Cardiac fibroblast (primary cell): Measurements from ENCODE around the gene SPACA6.
"Not testable (repeated sequence)": the region's sequence is repeated elsewhere in the genome, so short reads cannot be mapped to it uniquely, and the experiment has no call there.

Experiments
- DNase-seq, 2 donors: peaks; one replicate each; pipeline versions ENCODE4 v3.0.0 to v3.0.0-alpha.2; 2010; ENCODE audit warnings: low read depth in 2 of 2
- H3K4me3 ChIP-seq, 2 donors: replicated peaks in 1 of 2; 1 replicate in 1 of 2; 2 replicates in 1 of 2; pipeline ENCODE4 v1.5.1; 2011; ENCODE audit warnings: low read depth in 2 of 2, low read length in 2 of 2, mild to moderate bottlenecking in 2 of 2, moderate library complexity in 1 of 2
- TF ChIP-seq, protein P1 (sequence below): IDR thresholded peaks from one replicate; pipeline ENCODE4 v1.5.1; 2011; ENCODE audit warnings: low read depth, mild to moderate bottlenecking, low read length, inconsistent platforms

The SPACA6 gene

GRCh38 chr19:51693260-51693659, at the start of gene SPACA6:
Gene SPACA6 (plus strand): TSS chr19:51693330. CDS start chr19:51693527, 197 bp downstream.
- TF ChIP-seq, protein P1, sequence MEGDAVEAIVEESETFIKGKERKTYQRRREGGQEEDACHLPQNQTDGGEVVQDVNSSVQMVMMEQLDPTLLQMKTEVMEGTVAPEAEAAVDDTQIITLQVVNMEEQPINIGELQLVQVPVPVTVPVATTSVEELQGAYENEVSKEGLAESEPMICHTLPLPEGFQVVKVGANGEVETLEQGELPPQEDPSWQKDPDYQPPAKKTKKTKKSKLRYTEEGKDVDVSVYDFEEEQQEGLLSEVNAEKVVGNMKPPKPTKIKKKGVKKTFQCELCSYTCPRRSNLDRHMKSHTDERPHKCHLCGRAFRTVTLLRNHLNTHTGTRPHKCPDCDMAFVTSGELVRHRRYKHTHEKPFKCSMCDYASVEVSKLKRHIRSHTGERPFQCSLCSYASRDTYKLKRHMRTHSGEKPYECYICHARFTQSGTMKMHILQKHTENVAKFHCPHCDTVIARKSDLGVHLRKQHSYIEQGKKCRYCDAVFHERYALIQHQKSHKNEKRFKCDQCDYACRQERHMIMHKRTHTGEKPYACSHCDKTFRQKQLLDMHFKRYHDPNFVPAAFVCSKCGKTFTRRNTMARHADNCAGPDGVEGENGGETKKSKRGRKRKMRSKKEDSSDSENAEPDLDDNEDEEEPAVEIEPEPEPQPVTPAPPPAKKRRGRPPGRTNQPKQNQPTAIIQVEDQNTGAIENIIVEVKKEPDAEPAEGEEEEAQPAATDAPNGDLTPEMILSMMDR = no peak
- DNase-seq = no peak
- H3K4me3 ChIP-seq = peak within 1 kb of the TSS; percentile 86 to 87

DNA sequence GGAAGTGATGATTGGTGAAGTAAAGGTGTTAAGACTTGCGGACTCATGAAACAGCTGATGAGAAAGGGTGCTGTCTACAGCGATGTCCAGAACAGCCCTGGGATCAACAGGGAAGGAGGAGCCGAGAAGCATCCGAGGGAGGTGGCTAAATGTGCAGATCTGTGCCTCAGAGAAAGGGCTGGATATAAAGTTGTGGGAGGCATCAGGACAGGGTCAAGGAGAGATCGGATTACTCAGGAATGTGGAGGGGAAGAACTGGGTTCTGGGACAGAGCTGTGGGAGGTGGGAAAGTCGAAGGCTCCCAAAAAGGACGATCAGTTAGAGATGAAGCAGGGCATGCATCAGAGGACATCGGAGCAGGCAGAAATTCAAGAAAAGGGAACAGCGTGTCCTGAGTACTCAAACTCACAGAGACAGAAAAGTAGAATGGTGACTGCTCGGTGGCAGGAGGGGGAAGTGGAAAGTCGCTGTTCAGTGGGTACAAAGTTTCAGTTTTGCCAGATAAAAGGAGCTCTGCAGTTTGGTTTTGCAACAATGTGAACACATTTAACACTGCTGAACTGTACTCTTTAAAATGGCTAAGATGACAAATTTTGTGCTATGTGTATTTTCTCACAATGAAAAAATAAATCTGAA, 48.4 kb upstream of the SPACA6 start:
- no peak overlapping the region for H3K4me3 ChIP-seq
- TF ChIP-seq, protein P1 = no peak
- DNase-seq = no peak

DNA sequence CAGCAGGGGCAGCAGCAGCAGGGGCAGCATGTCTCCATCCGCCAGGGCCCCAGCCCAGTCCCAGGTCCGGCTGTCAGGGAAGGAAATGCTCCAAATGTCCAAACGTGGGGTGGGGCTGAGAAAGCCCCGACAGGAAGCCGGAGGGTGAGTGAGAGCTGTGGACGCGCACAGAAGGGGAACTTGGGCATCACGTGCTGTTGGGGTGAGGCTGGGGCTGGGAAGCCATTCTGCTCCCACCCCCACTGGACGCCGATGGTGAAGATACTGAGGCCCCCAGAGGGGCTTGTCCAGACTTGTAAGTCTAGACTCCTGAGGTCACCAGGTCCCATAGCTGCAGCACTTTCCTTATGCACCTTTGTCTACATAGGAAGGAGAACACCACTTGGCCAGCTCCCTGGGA, 46.4 kb upstream of the SPACA6 start, which contains the start of gene SIGLEC14:
SIGLEC14 (minus strand) TSS at position 96 of the 400 bp plus-strand sequence; CDS start at position 30, 66 bp downstream.
- not testable (repeated sequence) for DNase-seq, H3K4me3 ChIP-seq

- TF ChIP-seq, protein P1 = no peak
- H3K4me3 ChIP-seq = no peak overlapping the region
- no peak for DNase-seq
Observed at GRCh38 chr19:51647318-51647717, 45.8 kb upstream of the SPACA6 start.

- no peak overlapping the region for H3K4me3 ChIP-seq
- no peak for DNase-seq
- TF ChIP-seq, protein P1 = no peak
Observed at GRCh38 chr19:51651216-51651846, 41.8 kb upstream of the SPACA6 start.

DNA sequence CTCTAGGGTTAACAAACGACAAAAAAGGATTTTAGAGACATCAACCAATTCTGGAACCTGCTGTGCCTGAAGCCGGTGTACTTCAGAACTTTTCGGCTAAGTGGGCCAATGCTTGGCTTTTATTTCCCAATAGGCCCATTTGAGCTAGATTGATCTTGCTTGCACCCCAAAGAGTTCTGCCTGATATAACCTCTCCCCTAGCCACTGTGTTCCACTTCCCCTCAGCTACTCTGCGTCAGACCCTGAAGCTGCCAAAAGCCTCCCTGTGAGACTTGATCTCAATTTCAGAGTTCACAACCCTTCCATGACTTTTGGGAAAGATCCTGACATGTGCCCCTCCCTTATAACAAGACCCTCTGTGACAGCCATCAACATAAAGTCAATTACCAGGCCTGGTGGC, 40.9 kb upstream of the SPACA6 start:
- TF ChIP-seq, protein P1 = no peak
- no peak overlapping the region for H3K4me3 ChIP-seq
- DNase-seq = no peak

DNA sequence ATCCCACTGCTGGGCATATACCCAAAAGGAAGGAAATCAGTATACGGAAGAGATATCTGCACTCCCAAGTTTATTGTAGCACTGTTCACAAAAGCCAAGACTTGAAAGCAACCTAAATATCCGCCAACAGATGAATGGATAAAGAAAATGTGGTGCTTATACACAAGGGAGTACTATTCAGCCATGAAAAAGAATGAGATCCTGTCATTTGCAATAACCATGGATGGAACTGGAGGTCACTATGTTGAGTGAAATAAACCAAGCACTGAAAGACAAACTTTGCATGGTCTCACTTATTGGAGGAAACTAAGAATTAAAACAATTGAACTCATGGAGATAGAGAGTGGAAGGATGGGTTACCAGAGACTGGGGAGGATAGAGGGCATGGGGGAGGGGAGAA, 40.0 kb upstream of the SPACA6 start:
- no peak for DNase-seq
- no peak overlapping the region for H3K4me3 ChIP-seq
- TF ChIP-seq, protein P1 = no peak
